Bronchial epithelial cell (primary cell): Measurements from ENCODE around the gene LHPP. TPM values are rescaled to one million over a fixed set of nuclear protein-coding genes. Genes with fewer than 3 reads are reported as not detected.
"Not testable (repeated sequence)": the region's sequence is repeated elsewhere in the genome, so short reads cannot be mapped to it uniquely, and the experiment has no call there.

Experiments used
- DNase-seq: peaks from one replicate; pipeline ENCODE4 v3.0.0-alpha.2; 2010; ENCODE audit warnings: low read depth
- FAIRE-seq: peaks from 2 replicates; lab custom pipeline; 2011; peaks lifted over from hg19 to GRCh38; lab: Jason Lieb, UNC
- H3K27me3 ChIP-seq: 2 replicates; pipeline ENCODE4 v1.5.1; 2011; ENCODE audit warnings: low read length; ENCODE audit not compliant: control insufficient read depth, insufficient read depth
- H3K36me3 ChIP-seq: 2 replicates; pipeline ENCODE4 v1.5.1; 2011; ENCODE audit warnings: low read length; ENCODE audit not compliant: control insufficient read depth, insufficient read depth
- H3K4me3 ChIP-seq: 2 replicates; pipeline ENCODE4 v1.5.1; 2011; ENCODE audit warnings: mild to moderate bottlenecking, low read depth, low read length, control low read depth
- CTCF ChIP-seq: IDR thresholded peaks from 2 replicates; pipeline ENCODE4 v1.5.1; 2011; ENCODE audit warnings: mild to moderate bottlenecking, moderate library complexity, low read length, control low read depth, inconsistent platforms; ENCODE audit not compliant: insufficient read depth, severe bottlenecking
- total RNA-seq: library from RNA; depleted of rRNA; stranded (reverse); fragments of >200 nt; gene quantifications from 2 replicates; pipeline ENCODE4 v1.2.1, GENCODE V29; 2014

LHPP gene
- total RNA-seq, 1 donor from 2014 or later = 14.0 TPM

GRCh38 chr10:124425227-124425962 is 36.2 kb upstream of the LHPP start:
- no peak for TF ChIP-seq CTCF
- Histone ChIP-seq H3K4me3 (no peak overlapping the region), H3K36me3 (no peaks in the 10 kb centered on the region), H3K27me3 (no peaks in the 10 kb centered on the region)
- DNase-seq (no peak), FAIRE-seq (no peak)

DNA sequence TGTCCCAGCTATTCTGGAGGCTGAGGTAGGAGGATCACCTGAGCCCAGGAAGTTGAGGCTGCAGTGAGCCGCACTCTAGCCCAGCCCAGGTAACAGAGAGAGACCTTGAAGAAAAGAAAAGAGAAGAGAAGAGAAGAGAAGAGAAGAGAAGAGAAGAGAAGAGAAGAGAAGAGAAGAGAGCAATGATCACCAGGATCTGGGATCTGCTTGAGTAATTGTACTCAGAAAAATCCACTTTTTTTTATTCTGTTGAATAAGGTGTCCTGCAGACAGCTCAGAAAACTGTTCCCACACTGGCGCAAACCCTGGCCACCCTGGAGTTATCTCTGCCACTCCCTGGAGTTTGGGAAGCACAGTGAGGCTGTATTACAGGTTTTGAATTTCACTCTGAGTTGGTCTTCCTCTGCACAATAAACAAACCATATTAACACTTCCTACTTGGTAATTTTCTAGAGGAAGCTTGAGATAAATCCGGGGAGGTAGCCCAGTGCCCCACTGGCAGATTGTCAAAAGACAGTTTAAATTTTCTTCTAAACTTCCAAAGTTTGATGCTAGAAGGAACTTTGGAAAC is 33.3 kb upstream of the LHPP start:
- Histone ChIP-seq H3K4me3 (no peak overlapping the region), H3K27me3 (no peaks in the 10 kb centered on the region), H3K36me3 (no peaks in the 10 kb centered on the region)
- DNase-seq (no peak), FAIRE-seq (no peak)
- no peak for TF ChIP-seq CTCF

DNA sequence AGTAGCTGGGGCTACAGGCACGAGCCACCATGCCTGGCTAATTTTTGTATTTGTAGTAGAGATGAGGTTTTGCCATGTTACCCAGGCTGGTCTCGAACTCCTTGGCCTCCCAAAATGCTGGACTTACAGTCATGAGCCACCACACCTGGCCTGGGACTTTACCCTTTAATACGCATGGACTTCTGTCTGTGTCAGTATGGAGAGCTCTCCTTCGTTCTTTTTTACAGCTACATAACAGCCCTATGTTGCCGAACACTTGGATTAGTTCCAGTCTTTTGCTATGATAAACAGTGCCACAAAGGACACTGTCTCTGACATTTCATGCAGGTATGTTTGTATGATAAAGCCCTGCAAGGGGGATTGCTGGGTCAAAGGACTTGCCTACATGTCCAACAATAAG is 32.0 kb upstream of the LHPP start:
- H3K27me3 ChIP-seq = no peaks in the 10 kb centered on the region
- no peak overlapping the region for H3K4me3 ChIP-seq
- H3K36me3 ChIP-seq = no peaks in the 10 kb centered on the region
- TF ChIP-seq CTCF = no peak
- DNase-seq (no peak), FAIRE-seq (no peak)

- H3K27me3 ChIP-seq = no peaks in the 10 kb centered on the region
- no peak overlapping the region for H3K4me3 ChIP-seq
- DNase-seq = no peak
- H3K36me3 ChIP-seq = no peaks in the 10 kb centered on the region
- no peak for TF ChIP-seq CTCF
- FAIRE-seq = no peak
Observed at GRCh38 chr10:124430077-124430476, 31.5 kb upstream of the LHPP start.

DNA sequence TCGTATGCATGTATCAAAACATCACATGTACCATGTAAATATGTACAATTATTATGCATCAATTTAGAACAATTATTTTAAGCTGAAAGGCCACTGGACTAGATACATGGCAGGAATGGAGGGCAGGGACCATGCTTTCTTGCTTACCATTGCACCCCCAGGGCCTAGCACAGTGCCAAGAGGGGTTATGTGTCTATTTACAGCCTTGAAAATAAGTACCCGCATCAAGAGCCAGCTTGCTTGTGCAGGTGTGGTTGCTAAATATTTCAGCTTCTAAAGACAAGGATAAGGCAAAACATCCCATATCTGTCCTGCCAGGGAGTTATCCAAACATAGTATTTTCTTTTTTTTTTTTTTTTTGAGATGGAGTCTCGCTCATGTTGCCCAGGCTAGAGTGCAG is 28.2 kb upstream of the LHPP start:
- TF ChIP-seq CTCF = no peak
- Histone ChIP-seq H3K27me3 (no peaks in the 10 kb centered on the region), H3K4me3 (no peak overlapping the region), H3K36me3 (no peaks in the 10 kb centered on the region)
- no peak for DNase-seq
- FAIRE-seq = no peak

- FAIRE-seq, H3K36me3 ChIP-seq, H3K27me3 ChIP-seq, DNase-seq, H3K4me3 ChIP-seq: not testable (repeated sequence)
Observed at GRCh38 chr10:124435683-124436082, 25.9 kb upstream of the LHPP start.
